ENCODE results near the gene SLC25A36.
"Not testable (repeated sequence)": the region's sequence is repeated elsewhere in the genome, so short reads cannot be mapped to it uniquely, and the experiment has no call there.

Gene SLC25A36

GRCh38 chr3:140950144-140950543, 8.5 kb downstream of the SLC25A36 start:
- Histone ChIP-seq H3K9me2 (replicated peaks; ENCODE audit: control insufficient read depth, low read length) (no peaks in the 10 kb centered on the region), H3K36me3 (ENCODE audit: control insufficient read depth, low read length) (peaks cover 36% of the 10 kb centered on the region), H4K20me1 (ENCODE audit: control insufficient read depth, insufficient read depth, low read depth, low read length) (peaks cover 27% of the 10 kb centered on the region), H3K4me1 (ENCODE audit: control insufficient read depth, low read length) (peaks cover 9% of the 10 kb centered on the region), H3K79me2 (ENCODE audit: control insufficient read depth, low read length) (peaks cover 100% of the 10 kb centered on the region), H3K9me3 (ENCODE audit: control insufficient read depth, insufficient read depth, low read length) (no peaks in the 10 kb centered on the region), H3F3A (ENCODE audit: control insufficient read depth, insufficient read depth) (no peaks in the 10 kb centered on the region), H3K27ac (ENCODE audit: low read depth, low read length) (no peak overlapping the region), H3K27me3 (ENCODE audit: control insufficient read depth, low read length) (no peaks in the 10 kb centered on the region), H3K4me3 (ENCODE audit: low read length) (no peak overlapping the region), H3K4me2 (ENCODE audit: low read length) (no peak overlapping the region)
- TF ChIP-seq CTCF (IDR thresholded peaks at IDR 0.05; ENCODE audit: low read depth, low read length, poor library complexity, severe bottlenecking) (no peak), EZH2phosphoT487 (IDR thresholded peaks at IDR 0.05; ENCODE audit: borderline replicate concordance, low read length) (no peak)

GRCh38 chr3:140950863-140951262, 9.2 kb downstream of the SLC25A36 start:
- H3K9me2 ChIP-seq (replicated peaks; ENCODE audit: control insufficient read depth, low read length): no peaks in the 10 kb centered on the region
- no peak overlapping the region for H3K27ac ChIP-seq (ENCODE audit: low read depth, low read length)
- H3F3A ChIP-seq (ENCODE audit: control insufficient read depth, insufficient read depth): no peaks in the 10 kb centered on the region
- peaks cover 100% of the 10 kb centered on the region for H3K79me2 ChIP-seq (ENCODE audit: control insufficient read depth, low read length)
- H3K4me3 ChIP-seq (ENCODE audit: low read length): no peak overlapping the region
- TF ChIP-seq EZH2phosphoT487 (IDR thresholded peaks at IDR 0.05; ENCODE audit: borderline replicate concordance, low read length): no peak
- no peak for TF ChIP-seq CTCF (IDR thresholded peaks at IDR 0.05; ENCODE audit: low read depth, low read length, poor library complexity, severe bottlenecking)
- H3K27me3 ChIP-seq (ENCODE audit: control insufficient read depth, low read length): no peaks in the 10 kb centered on the region
- H3K9me3 ChIP-seq (ENCODE audit: control insufficient read depth, insufficient read depth, low read length): no peaks in the 10 kb centered on the region
- 0 out of 2 replicates have a peak, but pooled peaks cover 4% of the 10 kb centered on the region for H3K4me1 ChIP-seq (ENCODE audit: control insufficient read depth, low read length)
- H3K4me2 ChIP-seq (ENCODE audit: low read length): no peak overlapping the region
- peaks cover 29% of the 10 kb centered on the region for H4K20me1 ChIP-seq (ENCODE audit: control insufficient read depth, insufficient read depth, low read depth, low read length)
- peaks cover 30% of the 10 kb centered on the region for H3K36me3 ChIP-seq (ENCODE audit: control insufficient read depth, low read length)

GRCh38 chr3:140951750-140952149, 10.1 kb downstream of the SLC25A36 start:
- H4K20me1 ChIP-seq (ENCODE audit: control insufficient read depth, insufficient read depth, low read depth, low read length): peaks cover 29% of the 10 kb centered on the region

GRCh38 chr3:140953028-140953960, 11.7 kb downstream of the SLC25A36 start:
- peaks cover 97% of the 10 kb centered on the region for H3K79me2 ChIP-seq (ENCODE audit: control insufficient read depth, low read length)
- H3K4me2 ChIP-seq (ENCODE audit: low read length): no peak overlapping the region
- peaks cover 29% of the 10 kb centered on the region; the same call in 1 of the 2 replicates for H4K20me1 ChIP-seq (ENCODE audit: control insufficient read depth, insufficient read depth, low read depth, low read length)
- H3F3A ChIP-seq (ENCODE audit: control insufficient read depth, insufficient read depth): no peaks in the 10 kb centered on the region
- TF ChIP-seq EZH2phosphoT487 (IDR thresholded peaks at IDR 0.05; ENCODE audit: borderline replicate concordance, low read length): no peak
- TF ChIP-seq CTCF (IDR thresholded peaks at IDR 0.05; ENCODE audit: low read depth, low read length, poor library complexity, severe bottlenecking): no peak
- no peak overlapping the region for H3K27ac ChIP-seq (ENCODE audit: low read depth, low read length)
- no peaks in the 10 kb centered on the region for H3K9me2 ChIP-seq (replicated peaks; ENCODE audit: control insufficient read depth, low read length)
- no peak overlapping the region for H3K4me3 ChIP-seq (ENCODE audit: low read length)
- H3K9me3 ChIP-seq (ENCODE audit: control insufficient read depth, insufficient read depth, low read length): no peaks in the 10 kb centered on the region
- H3K27me3 ChIP-seq (ENCODE audit: control insufficient read depth, low read length): no peaks in the 10 kb centered on the region
- 0 out of 2 replicates have a peak, but pooled peaks cover 4% of the 10 kb centered on the region for H3K4me1 ChIP-seq (ENCODE audit: control insufficient read depth, low read length)
- peaks cover 27% of the 10 kb centered on the region for H3K36me3 ChIP-seq (ENCODE audit: control insufficient read depth, low read length)

More at GRCh38 chr3:140951750-140952149, 10.1 kb downstream of the SLC25A36 start:
- H3K9me3 ChIP-seq (ENCODE audit: control insufficient read depth, insufficient read depth, low read length); H3F3A ChIP-seq (ENCODE audit: control insufficient read depth, insufficient read depth); H3K27ac ChIP-seq (ENCODE audit: low read depth, low read length); H3K9me2 ChIP-seq (replicated peaks; ENCODE audit: control insufficient read depth, low read length); H3K4me3 ChIP-seq (ENCODE audit: low read length); H3K4me1 ChIP-seq (ENCODE audit: control insufficient read depth, low read length); H3K4me2 ChIP-seq (ENCODE audit: low read length); H3K27me3 ChIP-seq (ENCODE audit: control insufficient read depth, low read length): not testable (repeated sequence)
- peaks cover 100% of the 10 kb centered on the region for H3K79me2 ChIP-seq (ENCODE audit: control insufficient read depth, low read length)
- peaks cover 25% of the 10 kb centered on the region for H3K36me3 ChIP-seq (ENCODE audit: control insufficient read depth, low read length)

All from DOHH2 (cell line).